GM23338 (cell line): ENCODE data around the gene HDHD2. TPM values are rescaled to one million over a fixed set of nuclear protein-coding genes. Genes with fewer than 3 reads are reported as not detected.

ENCODE experiments used
- ATAC-seq: fragments of 200-7000 bp; cut with Tn5 transposase; 3 replicates; pipeline ENCODE4 v1.9.1; 2020
- DNase-seq: peaks from one replicate; pipeline ENCODE4 v3.0.0-alpha.2; 2015; ENCODE audit warnings: low spot score
- H2AFZ ChIP-seq: fragments of 200-600 bp; sonication (generic); 2 replicates; pipeline ENCODE4 v1.8.0; 2016; ENCODE audit warnings: antibody characterized with exemption, mild to moderate bottlenecking, moderate library complexity
- H3F3A ChIP-seq: fragments of 200-600 bp; sonication (generic); replicated peaks from 2 replicates; pipeline ENCODE4 v1.8.0; 2017; ENCODE audit warnings: antibody characterized with exemption, mixed run types, low read depth
- H3K27ac ChIP-seq: fragments of 200-600 bp; sonication (generic); 2 replicates; pipeline ENCODE4 v1.6.1; 2016; ENCODE audit warnings: low read depth
- H3K27me3 ChIP-seq: fragments of 200-600 bp; sonication (generic); 2 replicates; pipeline ENCODE4 v1.8.0; 2016; ENCODE audit warnings: mild to moderate bottlenecking, mixed run types, moderate library complexity; ENCODE audit not compliant: insufficient read depth
- H3K36me3 ChIP-seq: fragments of 200-600 bp; sonication (generic); 2 replicates; pipeline ENCODE4 v1.8.0; 2016; ENCODE audit warnings: mild to moderate bottlenecking; ENCODE audit not compliant: insufficient read depth
- H3K4me1 ChIP-seq: fragments of 200-600 bp; sonication (generic); 2 replicates; pipeline ENCODE4 v1.8.0; 2016; ENCODE audit warnings: mild to moderate bottlenecking, moderate library complexity; ENCODE audit not compliant: insufficient read depth
- H3K4me2 ChIP-seq: fragments of 200-600 bp; sonication (generic); 2 replicates; pipeline ENCODE4 v1.7.1; 2017; ENCODE audit warnings: mixed run types
- H3K4me3 ChIP-seq: fragments of 200-600 bp; sonication (generic); 2 replicates; pipeline ENCODE4 v1.6.1; 2016; ENCODE audit warnings: mixed run types
- H3K79me2 ChIP-seq: fragments of 200-600 bp; sonication (generic); replicated peaks from 2 replicates; pipeline ENCODE4 v1.8.0; 2017; ENCODE audit warnings: mild to moderate bottlenecking; ENCODE audit not compliant: insufficient read depth
- H3K9me2 ChIP-seq: fragments of 200-600 bp; sonication (generic); 2 replicates; pipeline ENCODE4 v1.8.0; 2017; ENCODE audit not compliant: insufficient read depth
- H4K20me1 ChIP-seq: fragments of 200-600 bp; sonication (generic); replicated peaks from 2 replicates; pipeline ENCODE4 v1.8.0; 2017; ENCODE audit warnings: mild to moderate bottlenecking; ENCODE audit not compliant: insufficient read depth
- H3K27ac Mint-ChIP-seq: 2 replicates; pipeline ENCODE4 v1.8.0; 2020; ENCODE audit warnings: inconsistent platforms, mild to moderate bottlenecking, moderate library complexity, mixed read lengths
- H3K27me3 Mint-ChIP-seq: 3 replicates; pipeline ENCODE4 v1.8.0; 2022; ENCODE audit warnings: low read depth, mild to moderate bottlenecking, moderate library complexity, mixed read lengths, inconsistent platforms; ENCODE audit not compliant: insufficient read depth, poor library complexity
- H3K36me3 Mint-ChIP-seq: 3 replicates; pipeline ENCODE4 v1.8.0; 2021; ENCODE audit warnings: low read depth, mild to moderate bottlenecking, inconsistent platforms, moderate library complexity, mixed read lengths
- H3K4me1 Mint-ChIP-seq: 3 replicates; pipeline ENCODE4 v1.8.0; 2020; ENCODE audit warnings: mild to moderate bottlenecking, inconsistent platforms, mixed read lengths
- H3K4me3 Mint-ChIP-seq: 3 replicates; pipeline ENCODE4 v1.8.0; 2021; ENCODE audit warnings: moderate library complexity, mild to moderate bottlenecking, inconsistent platforms, mixed read lengths
- H3K9me3 Mint-ChIP-seq: 3 replicates; pipeline ENCODE4 v1.8.0; 2020; ENCODE audit warnings: moderate library complexity, mild to moderate bottlenecking, inconsistent platforms, mixed read lengths
- CREB1 ChIP-seq: fragments of 250-450 bp; sonication (Bioruptor Pico); IDR thresholded peaks from 2 replicates; pipeline ENCODE4 v1.5.0; 2020; ENCODE audit warnings: low read depth, mild to moderate bottlenecking, moderate library complexity
- ETS1 ChIP-seq: IDR thresholded peaks from 2 replicates; pipeline ENCODE4 v1.6.1; 2016; ENCODE audit warnings: antibody characterized with exemption
- EZH2 ChIP-seq: fragments of 200-600 bp; sonication (generic); IDR thresholded peaks from one replicate; pipeline ENCODE4 v1.8.0; 2017; ENCODE audit warnings: antibody characterized with exemption, mild to moderate bottlenecking, low read depth; ENCODE audit not compliant: unreplicated experiment
- EZH2phosphoT487 ChIP-seq: fragments of 200-600 bp; sonication (generic); IDR thresholded peaks from one replicate; pipeline ENCODE4 v1.8.1; 2018; ENCODE audit warnings: antibody characterized with exemption; ENCODE audit not compliant: unreplicated experiment
- JUNB ChIP-seq: IDR thresholded peaks from one replicate; pipeline ENCODE4 v1.6.1; 2016; ENCODE audit warnings: antibody characterized with exemption; ENCODE audit not compliant: unreplicated experiment
- NANOG ChIP-seq: IDR thresholded peaks from 2 replicates; pipeline ENCODE4 v1.6.1; 2016; ENCODE audit warnings: antibody characterized with exemption, borderline replicate concordance
- POLR2AphosphoS5 ChIP-seq: IDR thresholded peaks from 2 replicates; pipeline ENCODE4 v1.6.1; 2016; ENCODE audit warnings: antibody characterized with exemption, low read depth
- STAT1 ChIP-seq: IDR thresholded peaks from one replicate; pipeline ENCODE4 v1.6.1; 2016; ENCODE audit warnings: antibody characterized with exemption; ENCODE audit not compliant: unreplicated experiment
- ZNF114 ChIP-seq: fragments of 250-450 bp; sonication (Bioruptor Pico); IDR thresholded peaks from 2 replicates; pipeline ENCODE4 v1.5.0; 2020; ENCODE audit warnings: mild to moderate bottlenecking, moderate library complexity
- ZNF331 ChIP-seq: fragments of 250-450 bp; sonication (Bioruptor Pico); IDR thresholded peaks from 2 replicates; pipeline ENCODE4 v1.5.0; 2020; ENCODE audit warnings: low read depth, mild to moderate bottlenecking, moderate library complexity
- polyA plus RNA-seq: library from polyadenylated mRNA; unstranded; fragments of >200 nt; fragmentation: Nextera tagmentation; extraction: Ambion mirVana; gene quantifications from 2 replicates; pipeline ENCODE4 v1.2.1, GENCODE V29; 2016
- total RNA-seq: library from RNA; depleted of rRNA; stranded (reverse); fragments of >200 nt; shearing (Covaris generic); gene quantifications from 2 replicates; pipeline ENCODE4 v1.2.3, GENCODE V29; 2014
- TF ChIP-seq, protein P1 (sequence below): IDR thresholded peaks from one replicate; pipeline ENCODE4 v1.6.1; 2018; ENCODE audit warnings: antibody characterized with exemption; ENCODE audit not compliant: unreplicated experiment
- TF ChIP-seq, protein P2 (sequence below): fragments of 250-450 bp; sonication (Bioruptor Pico); IDR thresholded peaks from 2 replicates; pipeline ENCODE4 v1.5.0; 2020; ENCODE audit warnings: mild to moderate bottlenecking, moderate library complexity

HDHD2 gene
- total and polyA plus RNA-seq, 2 experiments from 2014 or later: 25.9 to 32.2 TPM

DNA sequence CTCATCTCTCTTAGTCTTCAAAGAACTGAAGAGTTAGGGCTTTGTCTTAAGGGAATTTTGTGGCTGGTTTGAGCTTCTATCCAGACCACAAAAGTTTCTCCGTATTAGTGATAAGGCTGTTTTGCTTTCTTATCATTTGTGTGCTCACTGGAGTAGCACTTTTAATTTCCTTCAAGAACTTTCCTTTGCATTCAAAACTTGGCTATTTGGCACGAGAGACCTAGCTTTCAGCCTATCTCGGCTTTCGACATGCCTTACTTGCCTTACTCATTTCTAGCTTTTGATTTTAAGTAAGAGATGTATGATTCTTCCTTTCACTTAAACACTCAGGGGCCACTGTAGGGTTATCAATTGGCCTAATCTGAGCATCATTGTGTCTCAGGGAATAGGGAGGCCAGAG lies 29.9 kb downstream of the HDHD2 start (continued):
- TF ChIP-seq, protein P1, sequence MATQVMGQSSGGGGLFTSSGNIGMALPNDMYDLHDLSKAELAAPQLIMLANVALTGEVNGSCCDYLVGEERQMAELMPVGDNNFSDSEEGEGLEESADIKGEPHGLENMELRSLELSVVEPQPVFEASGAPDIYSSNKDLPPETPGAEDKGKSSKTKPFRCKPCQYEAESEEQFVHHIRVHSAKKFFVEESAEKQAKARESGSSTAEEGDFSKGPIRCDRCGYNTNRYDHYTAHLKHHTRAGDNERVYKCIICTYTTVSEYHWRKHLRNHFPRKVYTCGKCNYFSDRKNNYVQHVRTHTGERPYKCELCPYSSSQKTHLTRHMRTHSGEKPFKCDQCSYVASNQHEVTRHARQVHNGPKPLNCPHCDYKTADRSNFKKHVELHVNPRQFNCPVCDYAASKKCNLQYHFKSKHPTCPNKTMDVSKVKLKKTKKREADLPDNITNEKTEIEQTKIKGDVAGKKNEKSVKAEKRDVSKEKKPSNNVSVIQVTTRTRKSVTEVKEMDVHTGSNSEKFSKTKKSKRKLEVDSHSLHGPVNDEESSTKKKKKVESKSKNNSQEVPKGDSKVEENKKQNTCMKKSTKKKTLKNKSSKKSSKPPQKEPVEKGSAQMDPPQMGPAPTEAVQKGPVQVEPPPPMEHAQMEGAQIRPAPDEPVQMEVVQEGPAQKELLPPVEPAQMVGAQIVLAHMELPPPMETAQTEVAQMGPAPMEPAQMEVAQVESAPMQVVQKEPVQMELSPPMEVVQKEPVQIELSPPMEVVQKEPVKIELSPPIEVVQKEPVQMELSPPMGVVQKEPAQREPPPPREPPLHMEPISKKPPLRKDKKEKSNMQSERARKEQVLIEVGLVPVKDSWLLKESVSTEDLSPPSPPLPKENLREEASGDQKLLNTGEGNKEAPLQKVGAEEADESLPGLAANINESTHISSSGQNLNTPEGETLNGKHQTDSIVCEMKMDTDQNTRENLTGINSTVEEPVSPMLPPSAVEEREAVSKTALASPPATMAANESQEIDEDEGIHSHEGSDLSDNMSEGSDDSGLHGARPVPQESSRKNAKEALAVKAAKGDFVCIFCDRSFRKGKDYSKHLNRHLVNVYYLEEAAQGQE: no peak
- TF ChIP-seq, protein P2, sequence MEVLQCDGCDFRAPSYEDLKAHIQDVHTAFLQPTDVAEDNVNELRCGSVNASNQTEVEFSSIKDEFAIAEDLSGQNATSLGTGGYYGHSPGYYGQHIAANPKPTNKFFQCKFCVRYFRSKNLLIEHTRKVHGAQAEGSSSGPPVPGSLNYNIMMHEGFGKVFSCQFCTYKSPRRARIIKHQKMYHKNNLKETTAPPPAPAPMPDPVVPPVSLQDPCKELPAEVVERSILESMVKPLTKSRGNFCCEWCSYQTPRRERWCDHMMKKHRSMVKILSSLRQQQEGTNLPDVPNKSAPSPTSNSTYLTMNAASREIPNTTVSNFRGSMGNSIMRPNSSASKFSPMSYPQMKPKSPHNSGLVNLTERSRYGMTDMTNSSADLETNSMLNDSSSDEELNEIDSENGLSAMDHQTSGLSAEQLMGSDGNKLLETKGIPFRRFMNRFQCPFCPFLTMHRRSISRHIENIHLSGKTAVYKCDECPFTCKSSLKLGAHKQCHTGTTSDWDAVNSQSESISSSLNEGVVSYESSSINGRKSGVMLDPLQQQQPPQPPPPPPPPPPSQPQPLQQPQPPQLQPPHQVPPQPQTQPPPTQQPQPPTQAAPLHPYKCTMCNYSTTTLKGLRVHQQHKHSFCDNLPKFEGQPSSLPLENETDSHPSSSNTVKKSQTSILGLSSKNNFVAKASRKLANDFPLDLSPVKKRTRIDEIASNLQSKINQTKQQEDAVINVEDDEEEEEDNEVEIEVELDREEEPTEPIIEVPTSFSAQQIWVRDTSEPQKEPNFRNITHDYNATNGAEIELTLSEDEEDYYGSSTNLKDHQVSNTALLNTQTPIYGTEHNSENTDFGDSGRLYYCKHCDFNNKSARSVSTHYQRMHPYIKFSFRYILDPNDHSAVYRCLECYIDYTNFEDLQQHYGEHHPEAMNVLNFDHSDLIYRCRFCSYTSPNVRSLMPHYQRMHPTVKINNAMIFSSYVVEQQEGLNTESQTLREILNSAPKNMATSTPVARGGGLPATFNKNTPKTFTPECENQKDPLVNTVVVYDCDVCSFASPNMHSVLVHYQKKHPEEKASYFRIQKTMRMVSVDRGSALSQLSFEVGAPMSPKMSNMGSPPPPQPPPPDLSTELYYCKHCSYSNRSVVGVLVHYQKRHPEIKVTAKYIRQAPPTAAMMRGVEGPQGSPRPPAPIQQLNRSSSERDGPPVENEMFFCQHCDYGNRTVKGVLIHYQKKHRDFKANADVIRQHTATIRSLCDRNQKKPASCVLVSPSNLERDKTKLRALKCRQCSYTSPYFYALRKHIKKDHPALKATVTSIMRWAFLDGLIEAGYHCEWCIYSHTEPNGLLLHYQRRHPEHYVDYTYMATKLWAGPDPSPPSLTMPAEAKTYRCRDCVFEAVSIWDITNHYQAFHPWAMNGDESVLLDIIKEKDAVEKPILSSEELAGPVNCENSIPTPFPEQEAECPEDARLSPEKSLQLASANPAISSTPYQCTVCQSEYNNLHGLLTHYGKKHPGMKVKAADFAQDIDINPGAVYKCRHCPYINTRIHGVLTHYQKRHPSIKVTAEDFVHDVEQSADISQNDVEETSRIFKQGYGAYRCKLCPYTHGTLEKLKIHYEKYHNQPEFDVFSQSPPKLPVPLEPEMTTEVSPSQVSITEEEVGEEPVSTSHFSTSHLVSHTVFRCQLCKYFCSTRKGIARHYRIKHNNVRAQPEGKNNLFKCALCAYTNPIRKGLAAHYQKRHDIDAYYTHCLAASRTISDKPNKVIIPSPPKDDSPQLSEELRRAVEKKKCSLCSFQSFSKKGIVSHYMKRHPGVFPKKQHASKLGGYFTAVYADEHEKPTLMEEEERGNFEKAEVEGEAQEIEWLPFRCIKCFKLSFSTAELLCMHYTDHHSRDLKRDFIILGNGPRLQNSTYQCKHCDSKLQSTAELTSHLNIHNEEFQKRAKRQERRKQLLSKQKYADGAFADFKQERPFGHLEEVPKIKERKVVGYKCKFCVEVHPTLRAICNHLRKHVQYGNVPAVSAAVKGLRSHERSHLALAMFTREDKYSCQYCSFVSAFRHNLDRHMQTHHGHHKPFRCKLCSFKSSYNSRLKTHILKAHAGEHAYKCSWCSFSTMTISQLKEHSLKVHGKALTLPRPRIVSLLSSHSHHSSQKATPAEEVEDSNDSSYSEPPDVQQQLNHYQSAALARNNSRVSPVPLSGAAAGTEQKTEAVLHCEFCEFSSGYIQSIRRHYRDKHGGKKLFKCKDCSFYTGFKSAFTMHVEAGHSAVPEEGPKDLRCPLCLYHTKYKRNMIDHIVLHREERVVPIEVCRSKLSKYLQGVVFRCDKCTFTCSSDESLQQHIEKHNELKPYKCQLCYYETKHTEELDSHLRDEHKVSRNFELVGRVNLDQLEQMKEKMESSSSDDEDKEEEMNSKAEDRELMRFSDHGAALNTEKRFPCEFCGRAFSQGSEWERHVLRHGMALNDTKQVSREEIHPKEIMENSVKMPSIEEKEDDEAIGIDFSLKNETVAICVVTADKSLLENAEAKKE (CRISPR knock-in tag): no peak

DNA sequence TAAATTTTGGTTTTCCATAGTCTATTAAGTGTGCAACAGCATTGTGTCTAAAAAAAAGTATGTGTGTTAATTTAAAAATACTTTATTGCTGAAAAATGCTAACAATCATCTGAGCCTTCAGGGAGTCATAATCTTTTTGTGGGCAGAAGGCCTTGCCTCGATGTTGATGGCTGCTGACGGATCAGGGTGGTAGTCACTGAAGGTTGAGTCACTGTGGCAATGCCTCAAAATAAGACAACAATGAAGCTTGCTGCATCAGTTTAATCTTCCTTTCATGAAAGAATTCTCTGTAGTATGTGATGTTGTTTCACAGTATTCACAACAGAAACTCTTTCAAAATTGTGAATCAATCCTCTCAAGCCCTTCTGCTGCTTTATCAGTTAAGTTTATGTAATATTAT lies 31.3 kb downstream of the HDHD2 start:
- Histone ChIP-seq H3K4me3 (no peak overlapping the region), H3F3A (no peaks in the 10 kb centered on the region), H3K27ac (no peak overlapping the region), H2AFZ (no peak overlapping the region), H3K4me2 (no peak overlapping the region), H3K4me1 (peaks cover 7% of the 10 kb centered on the region), H3K36me3 (no peaks in the 10 kb centered on the region), H3K9me2 (no peaks in the 10 kb centered on the region), H4K20me1 (no peaks in the 10 kb centered on the region), H3K79me2 (no peaks in the 10 kb centered on the region), H3K27me3 (no peaks in the 10 kb centered on the region)
- H3K27ac Mint-ChIP-seq: no peak overlapping the region
- H3K4me1 Mint-ChIP-seq: peaks cover 18% of the 10 kb centered on the region
- H3K4me3 Mint-ChIP-seq: no peak overlapping the region
- no peaks in the 10 kb centered on the region for H3K27me3 Mint-ChIP-seq
- no peak for DNase-seq
- H3K9me3 Mint-ChIP-seq: no peaks in the 10 kb centered on the region
- no peak for ATAC-seq
- peaks cover 18% of the 10 kb centered on the region; the same call in 2 of the 3 replicates for H3K36me3 Mint-ChIP-seq
- TF ChIP-seq JUNB (no peak), EZH2phosphoT487 (no peak), EZH2 (no peak), ETS1 (no peak), POLR2AphosphoS5 (no peak), ZNF114 (CRISPR knock-in tag) (no peak), STAT1 (no peak), CREB1 (CRISPR knock-in tag) (no peak), ZNF331 (CRISPR knock-in tag) (no peak), NANOG (no peak)
- TF ChIP-seq, protein P1: no peak
